ENCODE measurements around the gene CHRM1. TPM values are rescaled to one million over a fixed set of nuclear protein-coding genes. Genes with fewer than 3 reads are reported as not detected.

The CHRM1 gene
- total RNA-seq, 2 experiments from 2014 or later: not detected

DNA sequence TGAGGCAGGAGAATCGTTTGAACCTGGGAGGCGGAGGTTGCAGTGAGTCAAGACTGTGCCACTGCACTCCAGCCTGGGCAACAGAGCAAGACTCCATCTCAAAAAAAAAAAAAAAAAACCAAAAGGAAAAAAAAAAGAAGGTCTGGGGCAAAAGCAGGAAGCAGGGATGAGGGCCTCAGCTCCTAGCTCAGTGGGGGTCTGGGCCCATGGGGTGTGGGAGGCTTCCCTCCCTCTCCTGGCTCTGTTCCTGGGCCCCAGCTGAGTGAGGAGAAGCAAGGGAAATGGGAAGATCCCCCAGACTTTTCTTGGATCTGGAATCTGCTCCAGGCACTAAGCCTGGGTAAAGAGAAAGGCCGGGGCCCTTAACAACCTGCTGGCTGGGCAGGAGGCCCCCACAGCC is 8.9 kb downstream of the CHRM1 start:
- Histone ChIP-seq H3K9me3 (ENCODE audit: low read length) (no peaks in the 10 kb centered on the region), H3K27ac (ENCODE audit: low read depth, low read length, poor library complexity, severe bottlenecking) (no peak overlapping the region), H3K9me2 (ENCODE audit: insufficient read depth, low read length) (no peaks in the 10 kb centered on the region), H2AFZ (ENCODE audit: low read length) (no peak overlapping the region), H3K36me3 (ENCODE audit: insufficient read depth, low read length) (no peaks in the 10 kb centered on the region), H3K4me2 (ENCODE audit: low read length) (no peak overlapping the region), H3K79me2 (ENCODE audit: insufficient read depth, low read depth, low read length) (no peaks in the 10 kb centered on the region), H3K4me1 (ENCODE audit: insufficient read depth, low read length, poor library complexity, severe bottlenecking) (no peaks in the 10 kb centered on the region), H3K4me3 (ENCODE audit: low read depth, low read length, poor library complexity, severe bottlenecking) (no peak overlapping the region), H4K20me1 (ENCODE audit: insufficient read depth, low read length) (no peaks in the 10 kb centered on the region)
- POLR2A ChIA-PET: interaction anchor here (0.6 to 0.7 kb wide), 2 partner anchors 26 to 60 kb away, joined by 4 to 5 read pairs; no protein-coding TSS in a partner anchor
- TF ChIP-seq EZH2phosphoT487 (IDR thresholded peaks at IDR 0.05; ENCODE audit: borderline replicate concordance, low read depth, low read length) (no peak), CTCF (conservative IDR thresholded peaks at IDR 0.05; ENCODE audit: low read length) (no peak)
- intact Hi-C loops (cut with micrococcal nuclease; ENCODE audit: unreplicated experiment): no loop called here
- no peak for DNase-seq (ENCODE audit: low spot score)
- CTCF ChIA-PET (ENCODE audit: unreplicated experiment): no interaction called here
- no TSS peak for BruUV-seq (replicated peaks)

- BruUV-seq (replicated peaks): no TSS peak
- Histone ChIP-seq H2AFZ (ENCODE audit: low read length) (no peak overlapping the region), H3K4me2 (ENCODE audit: low read length) (no peak overlapping the region), H3K9me3 (ENCODE audit: low read length) (no peaks in the 10 kb centered on the region), H3K27ac (ENCODE audit: low read depth, low read length, poor library complexity, severe bottlenecking) (no peak overlapping the region), H3K4me3 (ENCODE audit: low read depth, low read length, poor library complexity, severe bottlenecking) (no peak overlapping the region), H3K9me2 (ENCODE audit: insufficient read depth, low read length) (no peaks in the 10 kb centered on the region), H4K20me1 (ENCODE audit: insufficient read depth, low read length) (no peaks in the 10 kb centered on the region), H3K36me3 (ENCODE audit: insufficient read depth, low read length) (no peaks in the 10 kb centered on the region), H3K79me2 (ENCODE audit: insufficient read depth, low read depth, low read length) (no peaks in the 10 kb centered on the region), H3K4me1 (ENCODE audit: insufficient read depth, low read length, poor library complexity, severe bottlenecking) (no peaks in the 10 kb centered on the region)
- POLR2A ChIA-PET: interaction anchor here (0.6 to 0.7 kb wide), 2 partner anchors 25 to 61 kb away, joined by 4 to 5 read pairs; no protein-coding TSS in a partner anchor
- CTCF ChIA-PET (ENCODE audit: unreplicated experiment): no interaction called here
- DNase-seq (ENCODE audit: low spot score): no peak
- intact Hi-C loops (cut with micrococcal nuclease; ENCODE audit: unreplicated experiment): no loop called here
- TF ChIP-seq EZH2phosphoT487 (IDR thresholded peaks at IDR 0.05; ENCODE audit: borderline replicate concordance, low read depth, low read length): no peak
- no peak for TF ChIP-seq CTCF (conservative IDR thresholded peaks at IDR 0.05; ENCODE audit: low read length)
These were observed 9.7 kb downstream of the CHRM1 start for GRCh38 chr11:62911137-62912130.
